Transverse colon (tissue), 4 donors: ENCODE measurements around the gene RIT2.

Experiments used
- CTCF ChIP-seq, 5 experiments: fragments of 200-600 bp in 3 of 5; fragments of 450-650 bp in 2 of 5; sonication (generic) in 3 of 5; IDR thresholded peaks; 1 replicate in 2 of 5; 2 replicates in 3 of 5; pipeline ENCODE4 v1.5.1; 2016 to 2017; ENCODE audit warnings: antibody characterized with exemption in 5 of 5, inconsistent platforms in 3 of 5, mild to moderate bottlenecking in 2 of 5, moderate library complexity in 1 of 5
- EP300 ChIP-seq: sonication (generic); formaldehyde crosslinking; IDR thresholded peaks from one replicate; pipeline ENCODE4 v1.6.1; 2017; ENCODE audit warnings: antibody characterized with exemption, low read depth
- POLR2A ChIP-seq: fragments of 450-650 bp; IDR thresholded peaks from one replicate; pipeline ENCODE4 v1.6.1; 2016; ENCODE audit warnings: antibody characterized with exemption, mild to moderate bottlenecking, moderate library complexity
- POLR2AphosphoS5 ChIP-seq, 3 donors: sonication (generic); formaldehyde crosslinking; IDR thresholded peaks; one replicate each; pipeline ENCODE4 v1.6.1; 2016; ENCODE audit warnings: antibody characterized with exemption in 3 of 3

GRCh38 chr18:42756214-42756613 lies 359.3 kb downstream of the RIT2 start:
- TF ChIP-seq CTCF (IDR thresholded peaks at IDR 0.05) (no peak), EP300 (no peak), POLR2A (no peak), POLR2AphosphoS5 (IDR thresholded peaks at IDR 0.05) (no peak)
